K562 (cell line): ENCODE results near the gene AICDA. TPM values are rescaled to one million over a fixed set of nuclear protein-coding genes. Genes with fewer than 3 reads are reported as not detected.

Experiments used
- ATAC-seq: fragments of 200-7000 bp; cut with Tn5 transposase; 3 replicates; pipeline ENCODE4 v1.9.1; 2020; ENCODE audit warnings: moderate library complexity
- BruUV-seq: library from RNA; stranded (reverse); fragments of 400-500 nt; replicated peaks from 2 replicates; lab custom pipeline; 2021; lab: Mats Ljungman, UMichigan
- CTCF ChIA-PET: fragments of 300-600 bp; formaldehyde crosslinking; extraction: SDS; loops from one replicate; lab custom pipeline; 2021; ENCODE audit warnings: low intra/inter-chr PET ratio; lab: Yijun Ruan, JAX
- POLR2A ChIA-PET: fragments of 300-600, 350-650 bp; sonication (Branson Sonifier 250); formaldehyde crosslinking; extraction: SDS; loops from one replicate; lab custom pipeline; 2021; ENCODE audit warnings: antibody characterized with exemption, inconsistent platforms; lab: Yijun Ruan, JAX
- DNase-seq, 4 experiments: peaks; one replicate each; pipeline versions ENCODE4 v3.0.0 to v3.0.0-alpha.2; 2011 to 2018; ENCODE audit warnings: low spot score in 3 of 4, mixed read lengths in 3 of 4; ENCODE audit errors: extremely low read depth in 1 of 4
- FAIRE-seq: peaks from 2 replicates; lab custom pipeline; 2011; peaks lifted over from hg19 to GRCh38; lab: Jason Lieb, UNC
- H2AFZ ChIP-seq: 2 replicates; pipeline ENCODE4 v1.6.0; 2011; ENCODE audit warnings: low read depth, low read length, control low read depth, inconsistent platforms
- H3K27ac ChIP-seq: fragments of 200-600 bp; 3 replicates; pipeline ENCODE4 v1.8.0; 2011; ENCODE audit warnings: low read depth, mild to moderate bottlenecking, control low read depth, inconsistent platforms, low read length, moderate library complexity, mixed read lengths; ENCODE audit errors: extremely low read depth
- H3K27me3 ChIP-seq, 2 experiments: fragments of 300-600 bp in 1 of 2; 2 replicates in 1 of 2; 3 replicates in 1 of 2; pipeline versions ENCODE4 v1.6.0 to v1.8.0; 2011; ENCODE audit warnings: inconsistent platforms in 2 of 2, low read length in 2 of 2, mild to moderate bottlenecking in 1 of 2, mixed read lengths in 1 of 2, moderate library complexity in 1 of 2; ENCODE audit not compliant: control insufficient read depth in 2 of 2, insufficient read depth in 2 of 2
- H3K36me3 ChIP-seq: fragments of 300-600 bp; 3 replicates; pipeline ENCODE4 v1.8.0; 2011; ENCODE audit warnings: mild to moderate bottlenecking, low read length, inconsistent platforms; ENCODE audit not compliant: control insufficient read depth, insufficient read depth
- H3K4me1 ChIP-seq, 2 experiments: fragments of 200-600 bp in 1 of 2; replicated peaks in 1 of 2; 2 replicates in 1 of 2; 3 replicates in 1 of 2; pipeline versions ENCODE4 v1.5.1 to v1.8.0; 2011; ENCODE audit warnings: inconsistent platforms in 2 of 2, low read length in 2 of 2, mild to moderate bottlenecking in 1 of 2, mixed read lengths in 1 of 2, moderate library complexity in 1 of 2; ENCODE audit not compliant: control insufficient read depth in 2 of 2, insufficient read depth in 2 of 2
- H3K4me2 ChIP-seq: 2 replicates; pipeline ENCODE4 v1.6.1; 2011; ENCODE audit warnings: low read length, control low read depth, inconsistent platforms, mixed read lengths; ENCODE audit not compliant: insufficient read depth
- H3K4me3 ChIP-seq: fragments of 200-600 bp; sonication (generic), shearing (Covaris generic); 2 replicates; pipeline ENCODE4 v1.5.1; 2016; ENCODE audit warnings: control low read depth, inconsistent platforms
- H3K79me2 ChIP-seq: fragments of 200-600 bp; 3 replicates; pipeline ENCODE4 v1.8.0; 2011; ENCODE audit warnings: low read length, inconsistent platforms; ENCODE audit not compliant: control insufficient read depth, insufficient read depth
- H3K9ac ChIP-seq, 2 experiments: 2 replicates each; pipeline versions ENCODE4 v1.6.0 to v1.6.1; 2011; ENCODE audit warnings: low read depth in 2 of 2, low read length in 2 of 2, control low read depth in 1 of 2, inconsistent platforms in 1 of 2, mild to moderate bottlenecking in 1 of 2, mixed read lengths in 1 of 2; ENCODE audit not compliant: insufficient read depth in 1 of 2
- H3K9me1 ChIP-seq: one replicate; pipeline ENCODE4 v1.6.0; 2011; ENCODE audit warnings: inconsistent platforms, mild to moderate bottlenecking, low read length, moderate library complexity; ENCODE audit not compliant: control insufficient read depth, insufficient read depth
- H3K9me3 ChIP-seq: replicated peaks from 2 replicates; pipeline ENCODE4 v1.5.1; 2011; ENCODE audit warnings: low read depth, low read length, inconsistent platforms; ENCODE audit not compliant: control insufficient read depth, insufficient read depth
- H4K20me1 ChIP-seq: replicated peaks from 2 replicates; pipeline ENCODE4 v1.6.1; 2011; ENCODE audit warnings: low read length, inconsistent platforms, mixed read lengths; ENCODE audit not compliant: control insufficient read depth, insufficient read depth
- CTCF ChIP-seq, 3 experiments: IDR thresholded peaks in 2 of 3; conservative IDR thresholded peaks in 1 of 3; 2 replicates each; pipeline ENCODE4 v1.5.1; 2011 to 2012; ENCODE audit warnings: low read length in 3 of 3, mild to moderate bottlenecking in 3 of 3, control low read depth in 2 of 3, improper control_type of control experiment in 1 of 3, inconsistent platforms in 1 of 3, low read depth in 1 of 3, mixed read lengths in 1 of 3, moderate library complexity in 1 of 3; ENCODE audit not compliant: insufficient read depth in 2 of 3
- PPARD ChIP-seq: fragments of 250-450 bp; sonication (Bioruptor Pico); IDR thresholded peaks from 2 replicates; pipeline ENCODE4 v1.8.0; 2022; ENCODE audit warnings: inconsistent platforms, mild to moderate bottlenecking, moderate library complexity
- RNF2 ChIP-seq: sonication (generic); IDR thresholded peaks from 2 replicates; pipeline ENCODE4 v1.6.1; 2016
- SP2 ChIP-seq: IDR thresholded peaks from 2 replicates; pipeline ENCODE4 v1.6.1; 2011; ENCODE audit warnings: mild to moderate bottlenecking, low read depth, low read length, moderate library complexity; ENCODE audit not compliant: poor library complexity, severe bottlenecking; ENCODE audit errors: extremely low read depth
- VEZF1 ChIP-seq: fragments of 200-800 bp; sonication (Bioruptor generic); IDR thresholded peaks from 2 replicates; pipeline ENCODE4 v1.6.1; 2017; ENCODE audit warnings: missing genetic modification characterization, missing compliant biosample characterization
- WGBS: fragments of 100-300 bp; shearing (Covaris generic); methylation state at CpG from one replicate; pipeline ENCODE4 v1.1.6; 2016; ENCODE audit warnings: low coverage, mixed read lengths; ENCODE audit not compliant: insufficient coverage; ENCODE audit errors: missing lambda C conversion rate; 5-methylcytosine and 5-hydroxymethylcytosine counted together
- in situ Hi-C: fragments of 300-500 bp; cut with MboI; formaldehyde crosslinking; loops from 4 replicates; pipeline ENCODE4 v1.15.0; 2018; ENCODE audit warnings: inconsistent platforms, mixed read lengths
- intact Hi-C: fragments of 100-400 bp; cut with micrococcal nuclease; formaldehyde crosslinking; loops from 2 replicates; pipeline ENCODE4 v1.14.2; 2022
- polyA plus RNA-seq, 8 experiments: library from polyadenylated mRNA; depleted of rRNA in 4 of 8; stranded (reverse) in 5 of 8; unstranded in 3 of 8; fragments of >200 nt; fragmentation: Nextera tagmentation in 2 of 8; fragmentation: Illumina TruSeq in 1 of 8; extraction: Ambion mirVana in 2 of 8; extraction: Trizol in 1 of 8; gene quantifications; 2 replicates each; pipeline versions ENCODE4 v1.2.1 to v1.2.3, GENCODE V29; 2011 to 2014; ENCODE audit warnings: inconsistent platforms in 1 of 8, missing spikeins in 1 of 8
- total RNA-seq, 7 experiments: library from RNA; depleted of rRNA in 6 of 7; stranded (reverse); fragments of >200 nt in 6 of 7; fragmentation: Illumina TruSeq in 2 of 7; extraction: Trizol in 2 of 7; gene quantifications; 2 replicates each; pipeline versions ENCODE4 v1.2.1 to v1.2.3, GENCODE V29; 2011 to 2021; ENCODE audit warnings: low replicate concordance in 1 of 7
- TF ChIP-seq, protein P1 (sequence below): fragments of 250-450 bp; sonication (Bioruptor Pico); IDR thresholded peaks from 2 replicates; pipeline ENCODE4 v1.5.0; 2021

The AICDA gene
- total and polyA plus RNA-seq, 9 of the 15 experiments (the other 6 are each of a cell fraction or from before 2014, with no cell fraction given): not detected

DNA sequence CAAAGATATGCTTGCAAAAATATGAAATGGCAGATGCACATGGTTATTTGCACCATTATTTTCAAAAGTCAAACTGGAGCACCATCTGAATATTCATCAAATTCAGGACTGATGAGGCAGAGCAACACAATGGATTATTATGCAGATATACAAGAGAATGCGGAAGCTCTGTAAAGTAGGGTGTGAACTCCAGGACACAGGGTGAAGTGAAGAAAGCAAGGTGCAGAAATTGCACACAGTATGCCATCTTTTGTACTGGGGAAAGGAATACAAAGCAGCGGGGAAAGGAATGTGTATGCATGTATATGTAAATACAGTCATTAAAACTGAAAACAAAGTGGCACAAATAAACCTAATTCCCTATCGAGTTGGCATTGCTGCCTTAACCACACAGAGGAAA lies 49.3 kb downstream of the AICDA start (continued):
- no peak for TF ChIP-seq VEZF1 (CRISPR knock-in tag)
- TF ChIP-seq, protein P1, sequence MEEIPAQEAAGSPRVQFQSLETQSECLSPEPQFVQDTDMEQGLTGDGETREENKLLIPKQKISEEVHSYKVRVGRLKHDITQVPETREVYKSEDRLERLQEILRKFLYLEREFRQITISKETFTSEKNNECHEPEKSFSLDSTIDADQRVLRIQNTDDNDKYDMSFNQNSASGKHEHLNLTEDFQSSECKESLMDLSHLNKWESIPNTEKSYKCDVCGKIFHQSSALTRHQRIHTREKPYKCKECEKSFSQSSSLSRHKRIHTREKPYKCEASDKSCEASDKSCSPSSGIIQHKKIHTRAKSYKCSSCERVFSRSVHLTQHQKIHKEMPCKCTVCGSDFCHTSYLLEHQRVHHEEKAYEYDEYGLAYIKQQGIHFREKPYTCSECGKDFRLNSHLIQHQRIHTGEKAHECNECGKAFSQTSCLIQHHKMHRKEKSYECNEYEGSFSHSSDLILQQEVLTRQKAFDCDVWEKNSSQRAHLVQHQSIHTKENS (CRISPR knock-in tag): no peak
- TF ChIP-seq RNF2: no peak

DNA sequence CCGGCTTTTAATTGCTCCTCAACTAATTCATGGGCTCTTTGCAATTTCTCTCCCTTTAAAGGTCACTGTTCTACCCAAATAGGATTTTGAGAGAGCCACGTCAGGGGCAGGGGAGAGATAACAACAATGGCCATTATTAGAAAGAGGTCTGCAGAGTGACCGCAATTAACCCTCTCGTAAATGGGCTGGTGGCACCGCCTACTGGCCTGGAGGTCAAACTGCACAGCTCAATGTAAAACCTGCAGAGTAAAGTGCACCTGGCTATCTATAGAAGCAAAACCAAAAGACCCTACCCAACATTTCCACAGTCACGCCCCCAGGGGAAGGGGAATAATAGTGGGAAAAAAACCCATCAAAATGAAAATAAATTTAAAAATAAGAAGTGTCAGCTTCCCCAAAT lies 50.3 kb downstream of the AICDA start:
- FAIRE-seq (no peak), DNase-seq (peak in 3 of 4 experiments; percentile 6 to 14 (median 13))
- Histone ChIP-seq H3K79me2 (no peaks in the 10 kb centered on the region), H3K4me1 (no peaks in the 10 kb centered on the region; a peak in 1 of 5 replicates)
- POLR2A ChIA-PET: no interaction called here
- peak; percentile 40 for TF ChIP-seq SP2
- no peak for TF ChIP-seq PPARD (CRISPR knock-in tag)
- TF ChIP-seq CTCF (IDR thresholded peaks at IDR 0.05 in 2 of 3, conservative IDR thresholded peaks at IDR 0.05 in 1 of 3; ENCODE audit: insufficient read depth in 2 of 3, low read depth in 1 of 3, low read length in 3 of 3): peak; percentile 23 to 34 (median 32); a peak in 3 of 6 replicates
- TF ChIP-seq, all 486 proteins: peak for 2
- CTCF ChIA-PET: no interaction called here
- Histone ChIP-seq H3K9me1 (no peaks in the 10 kb centered on the region), H3K4me2 (no peak overlapping the region), H3K4me3 (no peak overlapping the region), H3K9ac (no peak overlapping the region), H4K20me1 (no peaks in the 10 kb centered on the region), H3K9me3 (no peaks in the 10 kb centered on the region), H3K27ac (no peak overlapping the region), H2AFZ (no peak overlapping the region), H3K36me3 (no peaks in the 10 kb centered on the region), H3K27me3 (peaks cover 0 to 4% of the 10 kb centered on the region in 2 experiments; a peak in 1 of 5 replicates)
- intact Hi-C loops (no loop called here), in situ Hi-C loops (no loop called here)
- no peak for ATAC-seq
- BruUV-seq: no TSS peak
- 12% methylated on average over 6 of the region's 6 CpGs for WGBS
